Esophagus muscularis mucosa (tissue), 4 donors: ENCODE data around the gene PYCR2.

Experiments
- EP300 ChIP-seq: sonication (generic); formaldehyde crosslinking; IDR thresholded peaks from one replicate; pipeline ENCODE4 v1.6.1; 2017; ENCODE audit warnings: antibody characterized with exemption
- POLR2A ChIP-seq: fragments of 450-650 bp; IDR thresholded peaks from one replicate; pipeline ENCODE4 v1.6.1; 2017; ENCODE audit warnings: antibody characterized with exemption, moderate library complexity, mild to moderate bottlenecking, low read depth
- TF ChIP-seq, protein P1 (sequence below), 3 experiments: fragments of 200-600 bp in 2 of 3; fragments of 450-650 bp in 1 of 3; sonication (generic) in 2 of 3; IDR thresholded peaks; one replicate each; pipeline ENCODE4 v1.5.1; 2017 to 2019; ENCODE audit warnings: antibody characterized with exemption in 3 of 3, mild to moderate bottlenecking in 2 of 3, moderate library complexity in 1 of 3

DNA sequence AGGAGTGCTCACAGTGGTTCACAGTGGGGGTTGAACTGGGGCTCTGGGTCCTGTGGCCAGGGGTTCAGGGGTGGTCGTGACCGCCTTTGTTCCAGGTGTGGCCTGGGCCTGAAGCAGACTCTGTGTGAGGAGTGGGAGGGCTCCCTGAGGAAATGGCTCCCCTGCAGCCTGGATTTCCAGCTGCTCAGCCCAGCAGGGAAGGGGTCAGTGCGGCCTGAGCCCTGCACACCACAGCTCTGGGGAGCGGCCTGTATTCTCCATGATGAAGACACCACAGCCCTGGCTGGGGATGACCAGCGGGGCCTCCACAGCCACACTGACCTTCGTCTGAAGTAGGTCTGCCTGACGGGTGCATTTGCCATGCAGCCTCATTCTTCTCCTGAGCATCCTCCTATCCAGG lies 16.7 kb downstream of the PYCR2 start:
- TF ChIP-seq POLR2A = no peak
- TF ChIP-seq, protein P1, sequence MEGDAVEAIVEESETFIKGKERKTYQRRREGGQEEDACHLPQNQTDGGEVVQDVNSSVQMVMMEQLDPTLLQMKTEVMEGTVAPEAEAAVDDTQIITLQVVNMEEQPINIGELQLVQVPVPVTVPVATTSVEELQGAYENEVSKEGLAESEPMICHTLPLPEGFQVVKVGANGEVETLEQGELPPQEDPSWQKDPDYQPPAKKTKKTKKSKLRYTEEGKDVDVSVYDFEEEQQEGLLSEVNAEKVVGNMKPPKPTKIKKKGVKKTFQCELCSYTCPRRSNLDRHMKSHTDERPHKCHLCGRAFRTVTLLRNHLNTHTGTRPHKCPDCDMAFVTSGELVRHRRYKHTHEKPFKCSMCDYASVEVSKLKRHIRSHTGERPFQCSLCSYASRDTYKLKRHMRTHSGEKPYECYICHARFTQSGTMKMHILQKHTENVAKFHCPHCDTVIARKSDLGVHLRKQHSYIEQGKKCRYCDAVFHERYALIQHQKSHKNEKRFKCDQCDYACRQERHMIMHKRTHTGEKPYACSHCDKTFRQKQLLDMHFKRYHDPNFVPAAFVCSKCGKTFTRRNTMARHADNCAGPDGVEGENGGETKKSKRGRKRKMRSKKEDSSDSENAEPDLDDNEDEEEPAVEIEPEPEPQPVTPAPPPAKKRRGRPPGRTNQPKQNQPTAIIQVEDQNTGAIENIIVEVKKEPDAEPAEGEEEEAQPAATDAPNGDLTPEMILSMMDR (IDR thresholded peaks at IDR 0.05) = no peak
- TF ChIP-seq EP300 = no peak
